ENCODE measurements around the gene PRPF38A.

Gene PRPF38A

GRCh38 chr1:52400131-52400530, 4.3 kb upstream of the PRPF38A start:
- no peak overlapping the region for H3K27ac ChIP-seq (ENCODE audit: low read depth, low read length)
- peaks cover 70% of the 10 kb centered on the region for H3K36me3 ChIP-seq (ENCODE audit: control insufficient read depth, insufficient read depth, low read length)
- no peaks in the 10 kb centered on the region for H3K9me3 ChIP-seq (ENCODE audit: control insufficient read depth, insufficient read depth, low read length)

GRCh38 chr1:52402860-52403240, 1.6 kb upstream of the PRPF38A start:
- Histone ChIP-seq H3K4me1 (ENCODE audit: control insufficient read depth, insufficient read depth, low read length) (peaks cover 11% of the 10 kb centered on the region), H3K27me3 (ENCODE audit: control insufficient read depth, insufficient read depth, low read length) (no peaks in the 10 kb centered on the region), H3K9ac (ENCODE audit: low read depth, low read length) (peak overlapping the region; percentile 98; the same call in 1 of the 2 replicates), H3K9me3 (ENCODE audit: control insufficient read depth, insufficient read depth, low read length) (no peaks in the 10 kb centered on the region), H3K27ac (ENCODE audit: low read depth, low read length) (no peak overlapping the region), H3K4me3 (ENCODE audit: low read depth, low read length) (peak overlapping the region; percentile 96), H3K36me3 (ENCODE audit: control insufficient read depth, insufficient read depth, low read length) (peaks cover 53% of the 10 kb centered on the region)

More at GRCh38 chr1:52400131-52400530, 4.3 kb upstream of the PRPF38A start:
- no peak overlapping the region for H3K9ac ChIP-seq (ENCODE audit: low read depth, low read length)
- no peaks in the 10 kb centered on the region for H3K27me3 ChIP-seq (ENCODE audit: control insufficient read depth, insufficient read depth, low read length)
- no peak overlapping the region for H3K4me3 ChIP-seq (ENCODE audit: low read depth, low read length)
- H3K4me1 ChIP-seq (ENCODE audit: control insufficient read depth, insufficient read depth, low read length) = peaks cover 7% of the 10 kb centered on the region

- Histone ChIP-seq H3K9me3 (ENCODE audit: control insufficient read depth, insufficient read depth, low read length) (no peaks in the 10 kb centered on the region), H3K36me3 (ENCODE audit: control insufficient read depth, insufficient read depth, low read length) (peaks cover 54% of the 10 kb centered on the region)
Measured at GRCh38 chr1:52403566-52404115, 761 bp upstream of the PRPF38A start.

GRCh38 chr1:52404975-52405338, 555 bp downstream of the PRPF38A start:
- Histone ChIP-seq H3K9ac (ENCODE audit: low read depth, low read length) (peak overlapping the region; percentile 98), H3K27ac (ENCODE audit: low read depth, low read length) (peak overlapping the region; percentile 99), H3K4me3 (ENCODE audit: low read depth, low read length) (peak overlapping the region; percentile 96), H3K4me1 (ENCODE audit: control insufficient read depth, insufficient read depth, low read length) (peaks cover 11% of the 10 kb centered on the region), H3K9me3 (ENCODE audit: control insufficient read depth, insufficient read depth, low read length) (no peaks in the 10 kb centered on the region), H3K36me3 (ENCODE audit: control insufficient read depth, insufficient read depth, low read length) (peaks cover 57% of the 10 kb centered on the region), H3K27me3 (ENCODE audit: control insufficient read depth, insufficient read depth, low read length) (no peaks in the 10 kb centered on the region)

More at GRCh38 chr1:52403566-52404115, 761 bp upstream of the PRPF38A start:
- peak overlapping the region; percentile 99 for H3K27ac ChIP-seq (ENCODE audit: low read depth, low read length)
- H3K9ac ChIP-seq (ENCODE audit: low read depth, low read length) = peak overlapping the region; percentile 98
- H3K27me3 ChIP-seq (ENCODE audit: control insufficient read depth, insufficient read depth, low read length) = no peaks in the 10 kb centered on the region
- peaks cover 11% of the 10 kb centered on the region for H3K4me1 ChIP-seq (ENCODE audit: control insufficient read depth, insufficient read depth, low read length)
- peak overlapping the region; percentile 96 for H3K4me3 ChIP-seq (ENCODE audit: low read depth, low read length)

GRCh38 chr1:52413410-52413989, 9.1 kb downstream of the PRPF38A start:
- Histone ChIP-seq H3K36me3 (ENCODE audit: control insufficient read depth, insufficient read depth, low read length) (peaks cover 90% of the 10 kb centered on the region), H3K4me1 (ENCODE audit: control insufficient read depth, insufficient read depth, low read length) (no peaks in the 10 kb centered on the region)

GRCh38 chr1:52414942-52415341, 10.5 kb downstream of the PRPF38A start:
- Histone ChIP-seq H3K27me3 (ENCODE audit: control insufficient read depth, insufficient read depth, low read length) (no peaks in the 10 kb centered on the region), H3K27ac (ENCODE audit: low read depth, low read length) (no peak overlapping the region), H3K4me1 (ENCODE audit: control insufficient read depth, insufficient read depth, low read length) (no peaks in the 10 kb centered on the region), H3K4me3 (ENCODE audit: low read depth, low read length) (no peak overlapping the region), H3K9ac (ENCODE audit: low read depth, low read length) (no peak overlapping the region), H3K9me3 (ENCODE audit: control insufficient read depth, insufficient read depth, low read length) (no peaks in the 10 kb centered on the region), H3K36me3 (ENCODE audit: control insufficient read depth, insufficient read depth, low read length) (peaks cover 86% of the 10 kb centered on the region)

More at GRCh38 chr1:52413410-52413989, 9.1 kb downstream of the PRPF38A start:
- H3K4me3 ChIP-seq (ENCODE audit: low read depth, low read length) = no peak overlapping the region
- H3K27ac ChIP-seq (ENCODE audit: low read depth, low read length) = no peak overlapping the region
- H3K27me3 ChIP-seq (ENCODE audit: control insufficient read depth, insufficient read depth, low read length) = no peaks in the 10 kb centered on the region
- H3K9me3 ChIP-seq (ENCODE audit: control insufficient read depth, insufficient read depth, low read length) = no peaks in the 10 kb centered on the region
- H3K9ac ChIP-seq (ENCODE audit: low read depth, low read length) = no peak overlapping the region

GRCh38 chr1:52416811-52417210, 12.4 kb downstream of the PRPF38A start:
- Histone ChIP-seq H3K27me3 (ENCODE audit: control insufficient read depth, insufficient read depth, low read length) (no peaks in the 10 kb centered on the region), H3K9ac (ENCODE audit: low read depth, low read length) (no peak overlapping the region), H3K9me3 (ENCODE audit: control insufficient read depth, insufficient read depth, low read length) (no peaks in the 10 kb centered on the region), H3K27ac (ENCODE audit: low read depth, low read length) (no peak overlapping the region), H3K36me3 (ENCODE audit: control insufficient read depth, insufficient read depth, low read length) (peaks cover 90% of the 10 kb centered on the region), H3K4me3 (ENCODE audit: low read depth, low read length) (no peak overlapping the region), H3K4me1 (ENCODE audit: control insufficient read depth, insufficient read depth, low read length) (no peaks in the 10 kb centered on the region)

GRCh38 chr1:52420713-52421112, 16.3 kb downstream of the PRPF38A start:
- H3K4me3 ChIP-seq (ENCODE audit: low read depth, low read length) = no peak overlapping the region
- H3K27me3 ChIP-seq (ENCODE audit: control insufficient read depth, insufficient read depth, low read length) = no peaks in the 10 kb centered on the region
- H3K9me3 ChIP-seq (ENCODE audit: control insufficient read depth, insufficient read depth, low read length) = no peaks in the 10 kb centered on the region
- H3K27ac ChIP-seq (ENCODE audit: low read depth, low read length) = no peak overlapping the region
- H3K36me3 ChIP-seq (ENCODE audit: control insufficient read depth, insufficient read depth, low read length) = peaks cover 87% of the 10 kb centered on the region
- no peak overlapping the region for H3K9ac ChIP-seq (ENCODE audit: low read depth, low read length)
- no peaks in the 10 kb centered on the region for H3K4me1 ChIP-seq (ENCODE audit: control insufficient read depth, insufficient read depth, low read length)

- peaks cover 75% of the 10 kb centered on the region for H3K36me3 ChIP-seq (ENCODE audit: control insufficient read depth, insufficient read depth, low read length)
Measured at GRCh38 chr1:52423055-52423454, 18.7 kb downstream of the PRPF38A start.

GRCh38 chr1:52423771-52424170, 19.4 kb downstream of the PRPF38A start:
- Histone ChIP-seq H3K36me3 (ENCODE audit: control insufficient read depth, insufficient read depth, low read length) (peaks cover 68% of the 10 kb centered on the region), H3K4me1 (ENCODE audit: control insufficient read depth, insufficient read depth, low read length) (peaks cover 6% of the 10 kb centered on the region; the same call in 1 of the 2 replicates), H3K9me3 (ENCODE audit: control insufficient read depth, insufficient read depth, low read length) (no peaks in the 10 kb centered on the region), H3K4me3 (ENCODE audit: low read depth, low read length) (no peak overlapping the region), H3K9ac (ENCODE audit: low read depth, low read length) (no peak overlapping the region), H3K27me3 (ENCODE audit: control insufficient read depth, insufficient read depth, low read length) (no peaks in the 10 kb centered on the region), H3K27ac (ENCODE audit: low read depth, low read length) (no peak overlapping the region)

More at GRCh38 chr1:52423055-52423454, 18.7 kb downstream of the PRPF38A start:
- Histone ChIP-seq H3K4me1 (ENCODE audit: control insufficient read depth, insufficient read depth, low read length) (peaks cover 6% of the 10 kb centered on the region; the same call in 1 of the 2 replicates), H3K27me3 (ENCODE audit: control insufficient read depth, insufficient read depth, low read length) (no peaks in the 10 kb centered on the region), H3K27ac (ENCODE audit: low read depth, low read length) (no peak overlapping the region), H3K4me3 (ENCODE audit: low read depth, low read length) (no peak overlapping the region), H3K9me3 (ENCODE audit: control insufficient read depth, insufficient read depth, low read length) (no peaks in the 10 kb centered on the region), H3K9ac (ENCODE audit: low read depth, low read length) (no peak overlapping the region)

GRCh38 chr1:52424231-52424636, 19.8 kb downstream of the PRPF38A start:
- H3K27me3 ChIP-seq (ENCODE audit: control insufficient read depth, insufficient read depth, low read length) = no peaks in the 10 kb centered on the region
- H3K4me1 ChIP-seq (ENCODE audit: control insufficient read depth, insufficient read depth, low read length) = peaks cover 6% of the 10 kb centered on the region; the same call in 1 of the 2 replicates
- no peak overlapping the region for H3K27ac ChIP-seq (ENCODE audit: low read depth, low read length)
- no peak overlapping the region for H3K9ac ChIP-seq (ENCODE audit: low read depth, low read length)
- H3K9me3 ChIP-seq (ENCODE audit: control insufficient read depth, insufficient read depth, low read length) = no peaks in the 10 kb centered on the region
- peaks cover 65% of the 10 kb centered on the region for H3K36me3 ChIP-seq (ENCODE audit: control insufficient read depth, insufficient read depth, low read length)
- H3K4me3 ChIP-seq (ENCODE audit: low read depth, low read length) = no peak overlapping the region
